Measurements from ENCODE around the gene SMAD7. TPM values are rescaled to one million over a fixed set of nuclear protein-coding genes. Genes with fewer than 3 reads are reported as not detected.

Gene SMAD7
- total and polyA plus RNA-seq, 2 experiments from 2014 or later = 11.8 to 29.8 TPM

GRCh38 chr18:48933578-48934414, 17.0 kb downstream of the SMAD7 start (continued):
- TF ChIP-seq, protein P1, sequence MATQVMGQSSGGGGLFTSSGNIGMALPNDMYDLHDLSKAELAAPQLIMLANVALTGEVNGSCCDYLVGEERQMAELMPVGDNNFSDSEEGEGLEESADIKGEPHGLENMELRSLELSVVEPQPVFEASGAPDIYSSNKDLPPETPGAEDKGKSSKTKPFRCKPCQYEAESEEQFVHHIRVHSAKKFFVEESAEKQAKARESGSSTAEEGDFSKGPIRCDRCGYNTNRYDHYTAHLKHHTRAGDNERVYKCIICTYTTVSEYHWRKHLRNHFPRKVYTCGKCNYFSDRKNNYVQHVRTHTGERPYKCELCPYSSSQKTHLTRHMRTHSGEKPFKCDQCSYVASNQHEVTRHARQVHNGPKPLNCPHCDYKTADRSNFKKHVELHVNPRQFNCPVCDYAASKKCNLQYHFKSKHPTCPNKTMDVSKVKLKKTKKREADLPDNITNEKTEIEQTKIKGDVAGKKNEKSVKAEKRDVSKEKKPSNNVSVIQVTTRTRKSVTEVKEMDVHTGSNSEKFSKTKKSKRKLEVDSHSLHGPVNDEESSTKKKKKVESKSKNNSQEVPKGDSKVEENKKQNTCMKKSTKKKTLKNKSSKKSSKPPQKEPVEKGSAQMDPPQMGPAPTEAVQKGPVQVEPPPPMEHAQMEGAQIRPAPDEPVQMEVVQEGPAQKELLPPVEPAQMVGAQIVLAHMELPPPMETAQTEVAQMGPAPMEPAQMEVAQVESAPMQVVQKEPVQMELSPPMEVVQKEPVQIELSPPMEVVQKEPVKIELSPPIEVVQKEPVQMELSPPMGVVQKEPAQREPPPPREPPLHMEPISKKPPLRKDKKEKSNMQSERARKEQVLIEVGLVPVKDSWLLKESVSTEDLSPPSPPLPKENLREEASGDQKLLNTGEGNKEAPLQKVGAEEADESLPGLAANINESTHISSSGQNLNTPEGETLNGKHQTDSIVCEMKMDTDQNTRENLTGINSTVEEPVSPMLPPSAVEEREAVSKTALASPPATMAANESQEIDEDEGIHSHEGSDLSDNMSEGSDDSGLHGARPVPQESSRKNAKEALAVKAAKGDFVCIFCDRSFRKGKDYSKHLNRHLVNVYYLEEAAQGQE (IDR thresholded peaks at IDR 0.05; ENCODE audit: unreplicated experiment) = no peak
- TF ChIP-seq, protein P2, sequence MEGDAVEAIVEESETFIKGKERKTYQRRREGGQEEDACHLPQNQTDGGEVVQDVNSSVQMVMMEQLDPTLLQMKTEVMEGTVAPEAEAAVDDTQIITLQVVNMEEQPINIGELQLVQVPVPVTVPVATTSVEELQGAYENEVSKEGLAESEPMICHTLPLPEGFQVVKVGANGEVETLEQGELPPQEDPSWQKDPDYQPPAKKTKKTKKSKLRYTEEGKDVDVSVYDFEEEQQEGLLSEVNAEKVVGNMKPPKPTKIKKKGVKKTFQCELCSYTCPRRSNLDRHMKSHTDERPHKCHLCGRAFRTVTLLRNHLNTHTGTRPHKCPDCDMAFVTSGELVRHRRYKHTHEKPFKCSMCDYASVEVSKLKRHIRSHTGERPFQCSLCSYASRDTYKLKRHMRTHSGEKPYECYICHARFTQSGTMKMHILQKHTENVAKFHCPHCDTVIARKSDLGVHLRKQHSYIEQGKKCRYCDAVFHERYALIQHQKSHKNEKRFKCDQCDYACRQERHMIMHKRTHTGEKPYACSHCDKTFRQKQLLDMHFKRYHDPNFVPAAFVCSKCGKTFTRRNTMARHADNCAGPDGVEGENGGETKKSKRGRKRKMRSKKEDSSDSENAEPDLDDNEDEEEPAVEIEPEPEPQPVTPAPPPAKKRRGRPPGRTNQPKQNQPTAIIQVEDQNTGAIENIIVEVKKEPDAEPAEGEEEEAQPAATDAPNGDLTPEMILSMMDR (conservative IDR thresholded peaks at IDR 0.05; ENCODE audit: low read depth in 2 of 2) = no peak
- TF ChIP-seq JUNB (IDR thresholded peaks at IDR 0.05; ENCODE audit: unreplicated experiment) = no peak
- no peak for TF ChIP-seq EZH2 (IDR thresholded peaks at IDR 0.05; ENCODE audit: low read depth, unreplicated experiment)
- no peak for TF ChIP-seq CREB1 (CRISPR knock-in tag; IDR thresholded peaks at IDR 0.05; ENCODE audit: low read depth)

DNA sequence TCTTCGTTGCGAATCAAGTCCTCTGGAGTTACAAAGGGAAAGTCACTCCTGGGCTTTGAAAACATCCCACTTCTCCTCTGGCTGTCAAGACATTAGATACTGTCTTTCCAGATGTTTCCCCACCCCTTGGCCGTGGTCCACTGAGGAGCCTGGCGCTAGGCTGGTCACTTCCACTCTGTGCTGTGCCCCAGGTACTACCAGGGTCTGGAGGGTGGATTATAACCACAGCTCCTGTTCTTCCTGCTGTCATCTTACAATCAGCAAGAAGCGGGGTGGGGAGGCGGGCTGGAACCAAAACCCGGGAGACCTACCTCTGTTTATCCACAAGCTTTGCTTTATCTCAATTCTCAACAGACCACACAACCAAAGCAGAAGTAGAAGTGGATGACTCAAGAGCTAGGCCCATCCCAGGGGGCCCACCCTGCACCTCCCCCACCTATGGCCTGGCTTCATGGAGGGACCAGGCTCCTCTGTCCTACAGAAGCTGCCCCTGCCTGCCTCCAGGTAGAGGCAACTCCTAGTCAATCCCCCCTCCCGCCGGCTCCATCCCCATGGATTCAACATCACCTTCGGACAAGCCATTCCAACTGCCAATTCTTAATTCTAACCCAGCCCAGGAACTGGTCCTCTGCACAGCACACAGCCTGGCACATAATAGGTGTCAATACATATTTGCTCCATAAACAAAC, 17.8 kb downstream of the SMAD7 start:
- H3K4me2 ChIP-seq = peak overlapping the region; percentile 78
- TF ChIP-seq, protein P3, sequence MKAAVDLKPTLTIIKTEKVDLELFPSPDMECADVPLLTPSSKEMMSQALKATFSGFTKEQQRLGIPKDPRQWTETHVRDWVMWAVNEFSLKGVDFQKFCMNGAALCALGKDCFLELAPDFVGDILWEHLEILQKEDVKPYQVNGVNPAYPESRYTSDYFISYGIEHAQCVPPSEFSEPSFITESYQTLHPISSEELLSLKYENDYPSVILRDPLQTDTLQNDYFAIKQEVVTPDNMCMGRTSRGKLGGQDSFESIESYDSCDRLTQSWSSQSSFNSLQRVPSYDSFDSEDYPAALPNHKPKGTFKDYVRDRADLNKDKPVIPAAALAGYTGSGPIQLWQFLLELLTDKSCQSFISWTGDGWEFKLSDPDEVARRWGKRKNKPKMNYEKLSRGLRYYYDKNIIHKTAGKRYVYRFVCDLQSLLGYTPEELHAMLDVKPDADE (IDR thresholded peaks at IDR 0.05) = no peak
- peak overlapping the region; percentile 17; the same call in 1 of the 2 replicates for H3K4me3 ChIP-seq
- no peaks in the 10 kb centered on the region for H3K9me2 ChIP-seq (ENCODE audit: insufficient read depth)
- peak overlapping the region; percentile 20; the same call in 1 of the 2 replicates for H3K27ac Mint-ChIP-seq
- DNase-seq (ENCODE audit: low spot score) = no peak
- peaks cover 53% of the 10 kb centered on the region for H4K20me1 ChIP-seq (replicated peaks; ENCODE audit: insufficient read depth)
- H3K27ac ChIP-seq (ENCODE audit: low read depth) = 0 out of 2 replicates have a peak overlapping the region, but pooled peaks have one; percentile 1
- peaks cover 92% of the 10 kb centered on the region for H3K4me1 ChIP-seq (ENCODE audit: insufficient read depth)
- peaks cover 21% of the 10 kb centered on the region; the same call in 1 of the 2 replicates for H3F3A ChIP-seq (replicated peaks; ENCODE audit: low read depth)
- H2AFZ ChIP-seq = no peak overlapping the region
- H3K27me3 Mint-ChIP-seq (ENCODE audit: insufficient read depth, low read depth, poor library complexity) = peaks cover 38% of the 10 kb centered on the region
- peaks cover 100% of the 10 kb centered on the region for H3K79me2 ChIP-seq (replicated peaks; ENCODE audit: insufficient read depth)
- peaks cover 34% of the 10 kb centered on the region for H3K36me3 Mint-ChIP-seq (ENCODE audit: low read depth)
- H3K9me3 Mint-ChIP-seq = no peaks in the 10 kb centered on the region
- peak overlapping the region; percentile 20; the same call in 1 of the 3 replicates for H3K4me3 Mint-ChIP-seq
- no peak for ATAC-seq
- no peaks in the 10 kb centered on the region for H3K27me3 ChIP-seq (ENCODE audit: insufficient read depth)
- H3K4me1 Mint-ChIP-seq = peaks cover 99% of the 10 kb centered on the region
- H3K36me3 ChIP-seq (ENCODE audit: insufficient read depth) = 0 out of 2 replicates have a peak, but pooled peaks cover 4% of the 10 kb centered on the region
